GM19324 (cell line): ENCODE data around the gene HIF3A.
"Not testable (repeated sequence)": the region's sequence is repeated elsewhere in the genome, so short reads cannot be mapped to it uniquely, and the experiment has no call there.

Experiments
- ATAC-seq: cut with Tn5 transposase; IDR thresholded peaks from one replicate; pipeline ENCODE4 v1.9.1; 2021; ENCODE audit warnings: mild to moderate bottlenecking, moderate library complexity; ENCODE audit not compliant: unreplicated experiment, low FRiP score

The HIF3A gene

DNA sequence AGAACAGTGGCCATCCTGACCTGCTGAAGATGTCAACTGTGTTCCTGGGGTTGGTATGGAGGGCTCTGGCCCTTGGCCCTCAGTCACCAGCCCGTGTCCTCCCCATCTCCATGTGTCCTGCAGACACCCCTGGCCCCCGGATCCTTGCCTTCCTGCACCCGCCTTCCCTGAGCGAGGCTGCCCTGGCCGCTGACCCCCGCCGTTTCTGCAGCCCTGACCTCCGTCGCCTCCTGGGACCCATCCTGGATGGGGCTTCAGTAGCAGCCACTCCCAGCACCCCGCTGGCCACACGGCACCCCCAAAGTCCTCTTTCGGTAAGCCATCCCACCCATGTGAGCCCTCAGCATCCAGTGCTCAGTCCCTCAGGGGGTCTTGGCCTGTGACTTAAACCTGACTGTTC is 24.8 kb downstream of the HIF3A start:
- no peak for ATAC-seq

DNA sequence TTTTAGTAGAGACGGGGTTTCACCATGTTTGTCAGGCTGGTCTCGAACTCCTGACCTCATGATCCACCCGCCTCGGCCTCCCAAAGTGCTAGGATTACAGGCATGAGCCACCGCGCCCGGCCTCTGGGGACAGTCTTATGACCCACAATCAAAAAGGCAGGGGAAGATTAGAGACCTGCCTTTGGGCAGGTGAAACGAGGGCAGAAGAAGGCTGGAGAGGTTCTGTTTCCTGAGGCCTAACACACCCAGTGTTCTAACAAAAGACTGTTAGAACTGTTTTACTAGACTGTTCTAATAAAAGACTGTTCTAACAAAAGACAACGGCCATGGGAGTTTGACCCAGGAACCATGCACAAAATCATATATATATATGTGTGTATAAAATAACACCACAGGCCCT is 26.4 kb downstream of the HIF3A start:
- not testable (repeated sequence) for ATAC-seq

DNA sequence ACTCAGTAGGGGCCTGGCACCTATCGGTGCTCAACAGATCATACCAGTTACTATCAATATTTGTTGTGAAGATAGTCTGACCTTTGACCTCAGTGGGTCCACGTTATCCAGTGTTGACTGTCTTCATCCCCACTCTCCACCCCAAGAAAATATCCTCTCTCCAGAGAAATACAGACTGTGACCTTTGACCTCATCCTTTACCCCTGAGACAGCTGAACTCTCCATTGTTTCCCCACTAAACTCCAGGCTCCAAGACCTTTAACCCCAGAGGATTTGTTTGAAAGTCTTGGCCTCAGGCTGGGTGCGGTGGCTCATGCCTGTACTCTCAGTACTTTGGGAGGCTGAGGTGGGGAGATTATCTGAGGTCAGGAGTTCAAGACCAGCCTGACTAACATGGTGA is 27.4 kb downstream of the HIF3A start:
- ATAC-seq: no peak

DNA sequence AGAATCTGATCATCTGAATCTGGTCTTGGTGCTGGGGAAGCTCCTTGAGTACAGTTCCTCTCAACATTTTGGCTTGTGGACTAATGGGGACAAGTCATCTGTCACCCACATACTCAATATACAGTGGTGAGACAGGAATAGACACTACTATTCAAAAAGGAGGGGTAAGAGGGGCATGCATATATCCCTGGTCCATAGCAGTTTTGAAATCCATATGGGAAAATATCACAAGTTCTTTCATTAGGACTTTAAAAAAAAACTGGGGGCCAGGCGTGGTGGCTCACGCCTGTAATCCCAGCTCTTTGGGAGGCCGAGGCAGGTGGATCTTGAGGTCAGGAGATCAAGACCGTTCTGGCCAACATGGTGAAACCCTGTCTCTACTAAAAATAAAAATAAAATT is 29.8 kb downstream of the HIF3A start:
- ATAC-seq: no peak

DNA sequence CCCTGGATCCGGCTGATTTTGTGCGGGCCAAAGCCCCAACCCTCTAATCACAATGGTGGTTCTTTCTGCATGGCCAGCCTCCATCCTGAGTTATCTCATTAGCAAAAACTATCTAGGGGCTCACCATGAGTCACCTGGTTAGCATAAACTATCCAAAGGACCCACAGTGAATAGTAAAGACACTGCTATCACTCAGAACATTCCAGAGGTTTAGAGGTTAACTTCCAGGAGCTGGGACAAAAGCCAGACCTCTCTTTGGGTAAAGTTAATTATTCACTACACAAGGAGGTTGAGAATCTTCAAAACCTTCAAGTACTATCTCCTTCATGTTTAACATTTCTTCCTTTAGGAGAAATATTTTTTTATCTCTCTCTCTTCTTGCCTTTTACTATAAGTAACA is 31.2 kb downstream of the HIF3A start:
- no peak for ATAC-seq

DNA sequence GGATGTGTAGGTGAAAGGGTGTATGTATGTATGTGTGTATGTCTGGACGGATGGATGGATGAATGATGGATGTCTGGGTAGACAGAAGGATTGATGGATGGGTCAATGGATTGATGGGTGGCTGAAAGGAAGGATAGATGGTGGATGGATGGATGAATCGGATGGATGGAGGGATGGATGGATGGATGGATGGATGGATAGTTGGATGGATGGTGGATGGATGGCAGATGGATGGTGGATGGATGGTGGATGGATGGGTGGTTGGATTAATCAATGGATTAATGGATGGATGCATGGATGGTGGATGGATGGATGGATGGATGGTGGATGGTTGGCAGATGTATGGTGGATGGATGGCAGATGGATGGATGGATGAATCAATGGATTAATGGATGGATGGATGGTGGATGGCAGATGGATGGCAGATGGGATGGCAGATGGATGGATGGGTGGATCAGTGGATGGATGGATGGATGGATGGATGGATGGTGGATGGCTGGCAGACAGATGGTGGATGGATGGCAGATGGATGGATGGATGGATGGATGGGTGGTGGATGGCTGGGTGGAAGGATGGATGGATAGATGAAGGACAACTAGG is 33.6 kb downstream of the HIF3A start:
- ATAC-seq: no peak

DNA sequence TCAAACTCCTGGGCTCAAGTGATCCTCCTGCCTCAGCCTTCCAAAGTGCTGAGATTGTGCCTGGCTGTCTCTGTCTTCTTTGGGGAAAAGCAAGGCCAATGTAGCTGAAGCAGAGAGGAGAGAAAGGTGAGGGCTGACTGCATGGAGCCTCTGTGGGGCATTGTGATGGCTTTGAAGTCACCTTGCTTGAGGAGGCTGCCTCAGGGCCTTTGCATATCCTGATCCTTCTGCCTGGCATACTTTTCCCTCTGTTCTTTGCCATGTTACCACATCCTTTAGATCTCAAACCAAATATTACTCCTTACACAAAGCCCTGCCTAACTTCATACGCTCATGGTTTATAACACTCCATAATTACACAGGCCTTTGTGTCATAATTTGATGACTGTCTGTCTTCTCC is 40.6 kb downstream of the HIF3A start:
- ATAC-seq: no peak

DNA sequence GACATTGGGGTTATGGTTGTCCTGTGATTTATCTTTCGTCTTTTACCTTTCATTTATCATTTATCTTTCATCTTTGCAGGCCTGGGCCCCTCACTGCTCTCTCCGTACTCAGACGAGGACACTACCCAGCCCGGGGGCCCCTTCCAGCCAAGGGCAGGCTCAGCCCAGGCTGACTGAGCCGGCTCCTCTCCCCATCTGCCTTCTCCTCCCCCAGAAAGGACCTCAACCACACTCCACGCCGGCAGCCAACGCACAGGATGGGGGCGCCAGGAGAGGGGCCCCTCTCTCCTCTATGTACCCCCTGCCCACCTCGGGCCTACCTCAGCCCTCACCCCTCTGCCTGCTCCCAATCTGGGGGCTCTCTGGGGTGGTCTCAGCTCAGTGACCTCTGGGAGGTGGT is 42.6 kb downstream of the HIF3A start:
- ATAC-seq: no peak

DNA sequence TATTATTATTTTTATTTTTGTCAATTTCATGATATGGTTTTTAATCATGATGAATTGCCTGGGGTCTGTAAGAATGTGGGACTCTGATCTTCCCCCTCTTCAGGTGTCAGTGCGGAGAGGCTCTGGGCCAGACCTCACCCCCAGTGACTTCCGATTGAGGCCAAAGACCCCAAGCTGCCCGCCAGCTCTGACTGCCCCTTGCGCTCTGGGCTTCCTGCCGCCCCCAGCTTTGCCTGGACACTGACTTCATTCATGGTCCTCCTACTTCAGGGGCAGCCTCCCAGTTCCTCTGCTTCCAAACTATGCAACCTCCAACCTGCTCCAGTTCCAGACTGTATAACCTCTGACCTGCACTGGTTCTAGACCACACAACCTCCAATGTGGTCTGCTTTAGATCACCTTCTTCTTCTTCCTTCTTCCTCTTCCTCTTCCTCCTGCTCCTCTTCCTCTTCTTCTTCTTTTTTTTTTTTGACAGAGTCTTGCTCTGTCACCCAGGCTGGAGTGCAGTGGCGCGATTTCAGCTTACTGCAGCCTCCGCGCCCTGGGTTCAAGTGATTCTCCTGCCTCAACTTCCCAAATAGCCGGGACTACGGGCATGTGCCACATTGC is 43.3 kb downstream of the HIF3A start:
- no peak for ATAC-seq

DNA sequence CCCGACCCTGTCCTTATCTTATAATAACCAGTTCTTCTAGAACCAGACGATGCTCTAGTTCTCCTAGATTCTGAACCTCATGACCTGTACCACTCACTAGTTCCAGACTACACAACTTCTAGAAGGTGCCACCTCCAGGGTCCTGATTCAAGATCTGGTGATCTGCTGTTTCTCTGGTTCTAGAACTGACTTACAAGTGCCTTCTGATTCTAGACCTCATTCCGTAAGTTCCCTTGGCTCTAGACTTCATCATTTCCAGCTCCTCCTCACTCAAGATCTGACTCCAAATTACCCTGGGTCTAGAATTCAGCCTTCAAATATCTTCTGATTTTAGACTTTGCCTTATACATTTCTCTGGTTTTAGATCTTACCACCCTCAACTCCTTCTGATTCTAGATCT is 45.1 kb downstream of the HIF3A start:
- ATAC-seq: no peak

DNA sequence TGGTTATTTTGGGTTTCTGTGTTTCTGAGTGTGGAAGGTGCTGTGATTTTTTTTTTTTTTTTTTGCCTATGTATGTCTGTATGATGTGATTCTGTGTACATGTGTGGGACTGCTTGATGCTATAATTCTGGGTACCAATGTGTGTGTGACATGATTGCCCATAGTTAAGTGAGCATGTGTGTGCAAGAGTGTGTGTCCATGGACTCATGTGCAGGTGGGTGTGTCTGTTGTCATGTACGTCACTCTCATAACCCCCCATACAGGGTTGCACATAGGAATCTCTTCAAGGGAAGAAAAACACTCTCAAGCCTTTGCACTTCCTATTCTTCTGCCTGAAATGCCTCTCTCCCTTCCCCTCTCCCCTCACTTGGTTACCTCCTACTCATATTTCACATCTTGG is 47.5 kb downstream of the HIF3A start:
- ATAC-seq: no peak

DNA sequence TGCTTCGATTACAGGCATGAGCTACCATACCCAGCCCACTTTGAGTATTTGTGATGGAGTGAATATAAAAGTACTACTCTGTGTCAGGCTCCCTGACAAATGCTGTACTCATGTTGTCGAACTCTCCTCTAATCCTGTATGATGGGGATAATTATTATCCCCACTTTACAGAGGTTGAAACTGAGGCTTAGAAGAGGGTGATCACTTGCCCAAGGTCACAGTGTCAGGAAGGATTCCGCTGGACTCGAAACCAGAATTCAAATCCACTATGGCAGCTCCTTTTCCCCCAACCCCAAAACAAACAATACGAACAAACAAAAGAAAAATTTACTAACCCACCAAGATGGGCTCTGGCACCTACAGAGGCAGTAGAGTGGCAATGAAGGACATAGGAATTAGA is 48.3 kb downstream of the HIF3A start:
- no peak for ATAC-seq

DNA sequence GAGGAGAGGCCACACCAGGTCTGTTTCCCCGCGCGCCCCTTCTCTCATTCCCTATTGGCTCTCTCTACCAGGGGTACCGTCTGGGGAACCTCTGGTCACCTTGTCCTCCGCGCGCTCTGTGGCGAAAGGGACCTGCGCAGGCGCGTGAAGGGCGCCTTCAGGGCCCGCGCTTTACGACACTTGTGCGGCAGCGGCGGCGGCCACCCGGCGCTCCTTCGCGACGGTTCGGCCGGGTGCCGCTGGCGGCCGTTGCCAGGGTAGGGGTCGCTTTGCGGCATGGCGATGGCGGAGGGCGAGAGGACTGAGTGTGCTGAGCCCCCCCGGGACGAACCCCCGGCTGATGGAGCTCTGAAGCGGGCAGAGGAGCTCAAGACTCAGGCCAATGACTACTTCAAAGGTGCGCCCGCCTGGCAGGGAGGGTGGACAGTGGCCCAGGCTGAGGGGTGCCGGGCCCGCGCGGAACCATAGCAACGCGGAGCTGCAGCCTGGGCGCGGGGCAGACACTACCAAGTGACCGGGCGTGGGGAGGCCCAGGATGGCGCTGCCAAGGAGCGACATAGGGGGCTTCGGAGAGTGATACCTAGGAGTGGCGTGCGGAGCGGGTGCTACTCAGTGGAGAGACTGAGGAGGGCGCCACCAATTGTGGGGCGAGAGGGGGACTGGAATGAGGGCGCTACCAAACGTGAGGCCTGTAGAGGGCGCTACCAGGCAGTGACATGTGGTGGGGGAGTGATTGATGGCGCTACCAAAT is 50.2 kb downstream of the HIF3A start, which contains the start of gene PPP5C:
Gene PPP5C, plus strand, starts transcription at position 267 of the 751 bp plus-strand sequence. Its CDS starts 10 bp downstream, at position 277.
- peak; percentile 67 for ATAC-seq

DNA sequence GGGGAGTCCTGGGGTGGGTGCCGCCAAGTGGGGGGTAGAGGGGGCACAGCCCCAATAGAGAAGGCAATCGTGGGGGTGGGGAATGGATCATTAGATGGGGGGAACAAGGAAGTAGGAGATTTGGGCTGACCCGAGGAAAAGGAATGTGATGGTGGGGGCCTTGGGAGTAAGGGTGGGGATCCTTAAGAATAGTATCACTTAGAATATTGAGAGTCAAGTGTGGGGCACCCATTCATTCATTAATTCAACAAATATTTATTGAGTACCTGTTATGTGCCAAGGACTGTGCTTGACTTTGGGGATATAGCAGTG is 50.7 kb downstream of the HIF3A start:
- no peak for ATAC-seq

DNA sequence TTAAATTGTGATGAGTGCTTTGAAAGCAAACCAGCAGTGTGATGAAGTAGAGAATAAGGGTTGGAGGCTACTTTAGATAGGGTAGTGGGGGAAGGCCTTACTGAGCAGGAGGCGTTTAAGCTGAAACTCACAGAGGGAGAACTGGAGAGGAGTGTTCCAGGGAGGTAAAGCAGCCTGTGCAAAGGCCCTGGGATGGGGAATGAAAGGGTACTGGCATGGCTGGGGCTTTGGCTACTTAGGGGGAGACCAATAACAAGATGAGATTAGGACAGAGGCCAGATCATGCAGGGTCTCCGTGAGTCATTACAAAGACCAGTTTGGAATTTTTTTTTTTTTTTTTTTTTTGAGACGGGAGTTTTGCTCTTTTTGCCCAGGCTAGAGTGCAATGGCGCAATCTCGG is 51.1 kb downstream of the HIF3A start:
- ATAC-seq: no peak

DNA sequence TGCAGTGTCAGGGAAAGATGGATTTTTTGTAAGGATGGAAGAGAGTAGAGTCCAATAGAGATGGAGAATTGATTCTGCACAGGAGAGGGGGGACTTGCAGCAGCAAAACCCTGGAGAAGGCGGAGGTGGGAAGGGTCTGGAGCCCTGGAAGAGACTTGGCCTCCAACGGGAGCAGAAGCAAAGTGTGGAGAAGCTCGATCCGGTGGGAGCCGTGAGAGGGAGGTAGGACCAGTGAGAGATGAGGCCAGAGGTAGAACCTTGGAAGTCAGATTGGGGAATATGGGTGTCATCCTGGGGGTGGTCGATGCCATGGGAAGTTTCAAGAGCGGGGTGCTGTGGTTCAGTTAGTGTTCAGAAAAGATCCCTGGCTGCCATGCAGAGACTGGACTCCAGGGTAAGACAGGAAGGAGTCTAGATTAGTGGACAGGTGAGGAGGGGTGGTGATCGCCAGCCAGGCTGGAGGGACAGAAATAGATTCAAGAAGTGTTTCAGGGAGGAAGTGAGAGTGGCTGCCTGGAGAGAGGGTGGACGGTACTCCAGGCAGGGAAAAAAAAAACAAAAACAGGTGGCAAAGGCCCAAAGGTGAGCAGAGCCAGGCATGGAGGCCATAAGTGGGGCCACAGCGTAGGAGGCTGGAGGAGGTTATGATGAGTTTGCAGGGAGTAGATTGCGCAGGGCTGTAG is 52.6 kb downstream of the HIF3A start:
- no peak for ATAC-seq

DNA sequence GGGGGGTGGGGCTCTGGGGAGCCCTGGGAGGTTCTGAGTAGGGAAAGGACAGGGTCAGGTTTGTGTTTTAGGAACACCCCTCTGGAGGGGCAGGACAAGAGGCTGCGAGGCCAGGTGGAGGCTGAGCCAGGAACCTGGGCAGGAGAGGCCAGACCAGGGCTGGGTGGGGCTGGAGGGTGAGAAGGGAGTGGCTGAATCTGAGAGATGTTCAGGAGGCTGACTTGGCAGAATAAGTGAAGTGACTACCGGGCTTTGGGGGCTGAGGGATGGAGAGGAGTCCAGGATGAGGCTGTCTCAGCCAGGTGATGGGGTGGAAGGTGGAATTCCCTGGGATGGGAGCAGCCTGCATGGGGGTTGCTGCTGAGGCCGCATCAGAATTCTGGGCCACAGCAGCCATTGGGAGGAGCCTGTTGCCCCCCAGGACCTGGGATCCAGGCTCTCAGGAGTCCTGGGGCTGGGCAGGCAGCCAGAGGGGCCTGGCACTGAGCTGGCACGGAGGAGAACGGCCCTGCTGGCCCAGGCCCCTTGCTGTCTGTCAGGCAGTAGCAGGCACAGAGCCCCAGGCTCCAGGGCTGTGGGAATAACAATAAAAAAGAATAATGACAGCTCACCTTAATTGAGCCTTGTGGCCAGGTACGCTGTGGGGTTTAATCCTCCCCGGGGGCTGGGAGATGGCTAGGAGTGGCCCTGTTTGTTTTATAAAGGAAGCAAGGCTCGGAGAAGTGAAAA is 53.4 kb downstream of the HIF3A start:
- no peak for ATAC-seq

DNA sequence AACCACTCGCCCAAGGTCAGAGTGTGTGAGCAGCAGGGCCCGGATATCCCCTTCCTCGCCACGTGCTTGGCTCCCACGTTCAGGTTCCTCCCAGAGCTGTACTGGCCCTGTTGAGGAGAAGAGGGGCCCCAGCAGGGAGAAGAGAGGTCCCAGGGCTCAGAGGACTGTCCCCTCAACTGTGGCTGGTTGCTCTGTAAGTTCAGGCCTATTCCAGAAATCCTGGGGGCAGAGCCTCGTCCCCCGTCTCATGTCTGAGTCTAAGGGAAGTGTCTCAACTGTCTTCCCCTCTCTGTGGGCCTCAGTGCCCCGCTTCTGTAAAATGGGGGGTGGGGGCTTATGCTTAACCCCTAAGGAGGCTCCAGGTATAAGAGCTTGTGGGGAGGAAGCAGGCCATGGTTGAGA is 53.9 kb downstream of the HIF3A start:
- ATAC-seq: no peak

DNA sequence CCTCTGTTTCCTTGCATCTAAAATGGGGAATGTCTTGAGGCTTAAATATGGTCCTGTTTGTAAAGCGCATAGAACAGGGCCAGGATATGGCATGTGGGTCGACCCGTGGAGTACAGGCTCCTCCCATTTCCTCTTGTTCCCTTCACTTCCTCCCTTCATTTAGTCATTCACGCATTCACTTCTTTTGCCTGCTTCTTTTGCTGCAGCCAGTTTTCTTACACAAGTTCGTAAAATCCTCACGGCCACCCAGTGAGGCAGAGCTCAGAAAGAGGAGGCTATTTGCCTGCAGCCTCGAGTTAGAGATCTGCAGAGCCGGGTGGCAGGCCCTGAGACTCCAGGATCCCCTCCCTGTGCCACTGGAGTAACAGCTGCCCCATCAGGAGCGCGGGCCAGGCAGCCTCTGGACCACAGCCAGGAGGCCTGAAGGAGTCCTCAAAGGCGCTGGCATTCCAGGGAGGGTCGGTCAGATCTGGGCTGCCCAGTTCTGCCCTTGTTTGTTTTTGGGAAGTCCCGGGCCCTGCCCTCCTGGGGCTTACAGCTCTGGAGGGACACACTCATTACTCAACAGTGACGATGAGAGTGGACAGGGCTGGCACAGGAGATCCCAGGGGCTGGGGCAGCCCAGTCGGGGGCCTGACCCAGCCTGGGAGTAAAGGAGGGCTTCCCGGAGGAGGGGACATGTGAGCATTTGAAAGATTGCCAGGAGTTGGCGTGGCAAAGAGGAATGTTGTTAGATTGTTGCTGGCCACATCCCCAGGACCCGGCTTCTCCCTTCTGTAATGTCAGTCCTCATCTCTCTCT is 54.6 kb downstream of the HIF3A start:
- ATAC-seq: no peak
